Uterus (tissue), 2 donors: Measurements from ENCODE around the gene AP2B1.

Source experiments
- CTCF ChIP-seq, 4 experiments: fragments of 200-600 bp in 2 of 4; fragments of 450-650 bp in 2 of 4; sonication (generic) in 2 of 4; IDR thresholded peaks; one replicate each; pipeline ENCODE4 v1.5.1; 2016 to 2019; ENCODE audit warnings: antibody characterized with exemption in 4 of 4, mild to moderate bottlenecking in 2 of 4, moderate library complexity in 1 of 4
- POLR2A ChIP-seq, 2 donors: fragments of 450-650 bp; IDR thresholded peaks; one replicate each; pipeline ENCODE4 v1.6.1; 2016; ENCODE audit warnings: antibody characterized with exemption in 2 of 2, mild to moderate bottlenecking in 1 of 2, moderate library complexity in 1 of 2

DNA sequence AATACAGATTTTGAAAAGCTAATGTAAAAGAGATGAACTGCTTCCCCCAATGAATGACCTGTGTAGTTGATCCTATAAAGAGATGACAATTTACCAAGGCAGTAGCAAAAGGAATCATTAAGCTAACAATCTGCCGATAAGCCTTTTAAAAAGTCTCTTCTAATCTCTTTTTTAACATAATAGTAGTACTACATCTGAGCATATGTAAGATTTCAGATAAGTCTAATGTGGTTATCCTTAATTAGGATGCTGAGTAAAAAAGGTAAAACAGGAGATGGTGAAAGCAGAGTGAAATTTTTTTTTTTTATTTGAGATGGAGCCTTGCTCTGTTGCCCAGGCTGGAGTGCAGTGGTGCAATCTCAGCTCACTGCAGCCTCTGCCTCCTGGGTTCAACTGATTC, 118.1 kb downstream of the AP2B1 start:
- TF ChIP-seq CTCF (IDR thresholded peaks at IDR 0.05) (no peak), POLR2A (IDR thresholded peaks at IDR 0.05) (no peak)
